Globus pallidus (tissue), 1 donor: ENCODE data around the gene NELFB.
A peak's percentile ranks its signal among the peaks of the same experiment; 100 is the strongest.
"Not testable (repeated sequence)": the region's sequence is repeated elsewhere in the genome, so short reads cannot be mapped to it uniquely, and the experiment has no call there.

Source experiments
- DNase-seq: peaks from one replicate; pipeline ENCODE4 v3.0.0-alpha.2; 2015; ENCODE audit warnings: low spot score

NELFB gene

DNA sequence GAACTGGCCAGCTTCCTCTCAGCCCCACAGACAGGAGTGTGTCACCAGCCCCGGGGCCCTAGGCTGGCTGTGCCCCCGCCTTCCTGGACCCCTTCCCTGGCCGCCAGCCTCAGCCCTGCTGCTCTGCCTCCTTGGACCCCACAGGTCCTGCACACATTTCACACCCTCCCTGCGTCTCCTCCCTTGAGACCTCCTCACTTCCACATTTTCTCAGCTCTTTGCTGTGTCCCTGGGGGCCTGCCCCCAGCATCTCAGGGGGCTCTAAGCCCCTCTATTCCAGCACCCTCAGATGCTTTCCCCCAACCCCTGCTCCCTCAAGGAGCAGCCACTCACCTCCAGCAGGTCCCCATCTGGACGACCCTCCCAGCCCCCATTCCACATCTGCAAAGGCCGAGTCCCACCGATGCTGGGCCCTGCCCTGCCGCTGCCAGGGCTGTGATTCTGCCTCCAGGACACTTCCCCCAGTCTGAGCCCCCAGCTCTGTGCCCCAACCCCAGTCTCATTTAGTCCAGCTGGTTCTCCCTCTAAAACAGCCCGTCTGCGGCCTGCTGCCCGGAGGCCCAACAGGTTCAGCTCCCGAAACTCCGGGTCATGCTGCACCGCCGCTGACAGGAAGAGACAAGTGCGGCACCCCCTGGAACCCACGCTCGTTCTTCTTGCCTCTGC, 20.2 kb upstream of the NELFB start:
- no peak for DNase-seq

DNA sequence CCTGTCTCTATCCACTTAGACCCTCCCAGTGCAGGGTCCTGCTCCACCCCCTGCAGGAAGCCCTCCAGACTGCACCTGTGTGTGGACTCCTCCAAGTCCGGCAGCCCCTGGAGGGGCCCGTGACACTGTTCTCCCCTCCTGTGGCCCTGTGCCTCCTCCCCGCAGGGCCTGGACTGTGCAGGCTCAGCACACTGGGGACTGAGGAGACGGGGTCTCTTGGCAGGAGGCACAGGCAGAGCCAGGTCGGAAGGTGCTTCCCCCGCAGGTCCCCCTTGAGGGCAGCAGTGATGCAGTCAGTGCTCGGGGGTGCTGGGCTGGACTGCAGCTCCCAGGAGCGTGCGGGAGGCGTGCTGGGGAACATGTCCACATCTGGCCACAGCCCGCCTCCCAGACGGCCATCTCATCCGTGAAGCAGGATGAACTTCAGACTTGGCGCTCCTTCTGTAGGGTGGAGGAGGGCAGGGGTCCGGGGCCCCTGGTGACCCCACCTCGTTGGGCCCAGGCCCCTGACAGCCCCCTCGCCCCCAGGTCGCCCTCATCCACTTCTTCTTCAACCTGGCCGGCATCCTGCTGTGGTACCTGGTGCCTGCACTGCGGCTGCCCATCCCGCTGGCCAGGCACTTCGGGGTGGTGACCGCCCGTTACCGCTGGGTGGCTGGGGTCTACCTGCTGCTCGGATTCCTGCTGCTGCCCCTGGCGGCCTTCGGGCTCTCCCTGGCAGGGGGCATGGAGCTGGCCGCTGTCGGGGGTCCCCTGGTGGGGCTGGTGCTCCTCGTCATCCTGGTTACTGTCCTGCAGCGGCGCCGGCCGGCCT, 19.5 kb upstream of the NELFB start:
- DNase-seq: no peak

DNA sequence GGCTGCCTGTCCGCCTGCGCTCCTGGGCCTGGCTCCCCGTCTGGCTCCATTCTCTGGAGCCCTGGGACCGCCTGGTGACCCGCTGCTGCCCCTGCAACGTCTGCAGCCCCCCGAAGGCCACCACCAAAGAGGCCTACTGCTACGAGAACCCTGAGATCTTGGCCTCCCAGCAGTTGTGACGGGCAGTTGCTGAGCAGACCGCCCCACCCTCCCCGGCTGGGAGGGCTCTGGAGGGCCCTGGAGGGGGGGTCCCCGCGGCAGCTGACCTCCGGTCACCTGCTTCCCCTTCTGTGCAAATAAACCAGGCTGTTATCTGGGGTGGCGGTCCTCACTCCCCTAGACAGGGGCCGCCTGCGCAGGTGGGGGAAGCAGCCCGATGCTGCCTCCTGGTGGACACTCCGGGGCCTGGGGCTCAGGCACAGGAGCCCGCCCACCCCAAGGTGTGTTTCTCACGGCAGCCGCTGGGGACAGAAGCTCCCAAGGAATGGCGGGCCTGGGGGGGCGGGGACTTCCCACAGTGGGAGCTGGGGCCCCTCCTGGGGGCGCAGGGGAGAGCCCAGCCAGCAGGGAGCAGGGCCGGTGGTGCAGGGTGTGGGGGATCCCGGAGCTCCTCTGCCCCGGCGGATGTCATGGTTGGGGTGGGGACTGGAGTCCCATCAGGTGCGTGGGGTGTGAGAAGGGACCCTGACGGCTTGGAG, 18.7 kb upstream of the NELFB start:
- DNase-seq: peak; percentile 72

DNA sequence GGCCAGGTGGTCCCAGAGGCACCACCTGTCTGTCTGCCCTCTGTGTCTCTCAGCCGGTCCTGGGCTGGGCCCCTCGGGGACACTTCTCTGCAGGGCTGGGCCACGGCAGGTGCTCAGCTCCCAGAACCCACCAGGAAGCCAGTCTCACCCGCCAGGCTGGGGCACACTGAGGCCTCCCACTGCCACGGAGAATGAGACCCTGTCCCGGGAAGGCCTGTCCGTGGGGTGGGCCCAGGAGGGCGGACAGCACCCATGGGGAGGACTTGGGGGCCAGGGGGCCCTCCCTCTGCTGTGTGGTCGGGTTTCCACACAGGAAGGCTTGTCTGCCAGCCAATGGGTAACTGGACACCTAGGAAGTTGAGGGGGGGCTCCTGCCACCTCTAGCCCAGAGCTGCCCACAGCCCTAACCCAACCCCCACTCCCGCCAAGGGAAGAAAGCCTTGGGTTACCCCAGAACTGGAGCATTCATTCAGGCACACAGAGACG, 18.1 kb upstream of the NELFB start:
- DNase-seq: no peak

DNA sequence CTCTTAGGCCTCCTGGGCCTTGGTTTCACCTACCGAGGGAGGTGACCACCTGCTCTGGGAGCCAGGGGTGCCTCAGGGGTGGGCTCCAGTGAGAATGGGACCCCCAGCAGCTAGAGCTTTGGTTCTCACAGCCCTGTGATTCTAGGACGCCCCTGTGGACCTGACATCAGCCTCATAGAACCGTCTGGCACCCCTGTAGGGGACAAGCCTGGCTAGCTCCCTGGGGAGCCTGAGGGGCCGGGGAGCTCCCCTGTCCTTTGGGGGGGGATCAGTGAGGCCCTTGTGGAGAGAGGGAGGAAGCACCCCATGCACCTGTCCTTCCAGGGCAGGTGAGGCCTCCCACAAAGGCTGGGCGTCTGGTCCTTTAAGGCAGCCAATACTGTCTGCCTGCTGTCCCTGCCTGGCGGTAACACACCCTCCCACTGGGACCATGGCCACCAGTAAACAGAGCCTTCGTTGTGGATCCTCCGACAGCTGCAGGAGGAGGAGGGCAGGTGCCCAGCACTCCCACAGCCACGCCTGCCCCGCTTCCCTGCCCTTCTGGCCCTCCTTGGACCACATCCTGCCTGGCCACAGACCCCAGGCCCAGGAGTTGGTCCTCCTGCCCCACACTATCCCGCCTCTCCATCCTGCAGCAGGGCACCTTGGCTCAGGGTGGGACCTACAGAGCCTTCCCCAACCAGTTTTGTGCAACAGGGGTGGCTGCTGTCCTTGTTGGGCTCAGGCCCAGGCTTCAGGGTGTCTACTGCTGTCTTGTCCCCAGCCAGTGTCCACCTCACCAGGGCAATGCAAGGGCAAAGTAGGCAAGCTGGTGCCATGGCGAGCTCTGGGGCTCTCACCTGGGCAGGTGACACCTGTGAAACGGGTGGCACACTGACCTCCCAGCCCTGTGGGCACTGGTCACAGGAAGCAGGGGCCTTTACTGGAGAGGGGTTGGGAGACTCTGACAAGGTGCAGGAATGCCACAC, 17.1 kb upstream of the NELFB start:
- peak; percentile 92 for DNase-seq

DNA sequence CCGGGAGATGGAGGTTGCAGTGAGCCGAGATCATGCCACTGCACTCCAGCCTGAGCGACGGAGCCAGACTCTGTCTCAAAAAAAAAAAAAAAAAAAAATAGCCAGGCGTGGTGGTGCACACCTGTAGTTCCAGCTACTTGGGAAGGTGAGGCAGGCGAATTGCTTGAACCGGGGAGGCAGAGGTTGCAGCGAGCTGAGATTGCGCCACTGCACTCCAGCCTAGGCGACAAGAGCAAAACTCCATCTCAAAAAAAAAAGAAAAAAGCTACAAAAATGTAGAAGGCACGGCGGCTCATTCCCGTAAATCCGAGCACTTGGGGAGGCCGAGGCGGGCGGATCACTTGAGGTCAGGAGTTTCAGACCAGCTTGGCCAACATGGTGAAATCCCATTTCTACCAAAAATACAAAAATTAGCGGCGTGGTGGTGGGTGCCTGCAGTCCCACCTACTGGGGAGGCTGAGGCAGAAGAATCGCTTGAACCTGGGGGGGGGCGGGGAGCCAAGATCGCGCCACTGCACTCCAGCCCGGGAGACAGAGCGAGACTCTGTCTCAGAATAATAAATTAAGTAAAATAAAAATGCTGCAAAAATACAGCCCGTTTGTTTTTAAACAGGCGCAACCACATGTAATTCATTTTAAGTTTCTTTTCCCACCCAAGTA, 15.5 kb upstream of the NELFB start:
- DNase-seq: not testable (repeated sequence)

DNA sequence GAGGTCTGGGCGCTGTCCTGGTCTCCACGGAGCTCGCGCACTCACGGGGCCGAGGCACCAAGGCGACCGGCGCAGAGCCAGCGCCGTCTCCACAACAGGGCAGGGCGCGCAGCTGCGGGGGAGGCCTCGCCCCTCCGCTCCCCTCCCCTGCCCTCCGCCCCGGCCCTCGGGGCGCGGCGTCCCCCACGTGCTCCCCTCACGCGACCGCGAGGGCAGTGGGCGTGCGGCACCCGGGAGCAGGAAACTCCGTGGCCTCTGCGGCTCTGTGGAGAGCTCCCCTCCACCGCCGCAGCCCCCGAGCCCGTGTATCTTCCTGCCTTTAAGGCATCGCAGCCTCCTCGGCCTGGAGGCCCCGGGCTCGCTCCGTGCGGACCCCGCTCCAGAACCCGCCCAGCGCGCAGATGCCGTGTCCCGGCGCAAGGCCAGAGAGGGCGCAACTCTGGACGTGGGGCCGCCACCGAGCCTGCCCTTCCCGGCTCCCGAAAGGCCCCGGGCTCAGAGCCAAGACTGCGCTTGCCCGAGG, 14.7 kb upstream of the NELFB start:
- peak; percentile 82 for DNase-seq

DNA sequence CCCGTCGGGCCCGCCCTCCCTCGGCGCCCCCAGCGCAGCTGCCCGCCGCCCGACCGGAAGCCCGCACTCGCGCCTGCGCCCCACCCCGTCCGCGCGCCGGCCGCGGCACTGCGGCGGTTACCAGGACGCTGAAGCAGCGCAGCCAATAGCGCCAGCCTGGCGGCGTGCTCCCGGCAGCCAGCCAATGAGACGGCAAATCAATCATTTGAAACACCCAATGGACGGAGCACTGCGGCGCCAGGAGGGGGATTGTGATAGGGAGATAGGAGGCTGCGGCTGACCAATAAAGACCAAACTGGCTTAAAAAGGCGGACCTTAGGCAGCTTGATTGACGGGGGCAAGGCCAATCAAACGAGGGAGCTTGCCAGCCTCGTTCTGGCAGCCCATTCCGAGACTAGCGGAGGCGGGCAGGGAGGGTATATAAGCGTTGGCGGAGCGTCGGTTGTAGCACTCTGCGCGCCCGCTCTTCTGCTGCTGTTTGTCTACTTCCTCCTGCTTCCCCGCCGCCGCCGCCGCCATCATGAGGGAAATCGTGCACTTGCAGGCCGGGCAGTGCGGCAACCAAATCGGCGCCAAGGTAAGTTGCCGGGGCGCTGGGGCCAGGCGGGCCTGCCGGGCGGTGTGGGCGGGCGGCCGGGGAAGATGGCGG, 14.2 kb upstream of the NELFB start, which contains the start of gene TUBB4B:
Gene TUBB4B (plus strand): TSS at position 447 of the 649 bp plus-strand sequence. CDS start 74 bp downstream, at position 521.
- DNase-seq: peak; percentile 100

DNA sequence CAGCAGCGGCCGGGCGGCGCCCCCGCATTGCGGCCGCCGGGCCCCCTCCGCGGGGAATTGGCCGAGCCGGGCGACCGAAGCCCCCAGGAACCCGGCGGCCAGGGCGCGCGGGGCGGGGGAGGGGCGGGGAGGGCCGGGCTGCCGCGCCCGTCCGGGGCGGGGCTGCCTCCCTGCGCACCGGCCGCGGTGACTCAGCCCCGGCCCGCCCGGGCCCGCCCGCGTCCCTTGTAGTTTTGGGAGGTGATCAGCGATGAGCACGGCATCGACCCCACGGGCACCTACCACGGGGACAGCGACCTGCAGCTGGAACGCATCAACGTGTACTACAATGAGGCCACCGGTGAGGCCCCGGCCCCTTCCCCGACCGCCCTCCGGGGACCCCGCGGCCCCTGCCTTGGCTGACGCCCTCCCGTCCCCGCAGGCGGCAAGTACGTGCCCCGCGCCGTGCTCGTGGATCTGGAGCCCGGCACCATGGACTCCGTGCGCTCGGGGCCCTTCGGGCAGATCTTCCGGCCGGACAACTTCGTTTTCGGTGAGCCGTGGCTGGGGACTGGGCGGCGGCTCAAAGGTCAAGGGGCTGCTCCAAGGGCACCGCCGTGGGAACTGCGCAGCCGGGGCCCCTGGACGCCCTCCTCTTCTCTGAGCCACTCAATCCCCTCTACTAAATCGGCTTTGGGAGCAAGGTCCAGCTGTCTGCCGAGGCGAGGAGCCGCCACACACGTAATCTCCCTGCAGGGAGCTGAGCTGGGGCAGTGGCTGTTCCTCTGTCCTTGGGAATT, 13.4 kb upstream of the NELFB start:
- no peak for DNase-seq

DNA sequence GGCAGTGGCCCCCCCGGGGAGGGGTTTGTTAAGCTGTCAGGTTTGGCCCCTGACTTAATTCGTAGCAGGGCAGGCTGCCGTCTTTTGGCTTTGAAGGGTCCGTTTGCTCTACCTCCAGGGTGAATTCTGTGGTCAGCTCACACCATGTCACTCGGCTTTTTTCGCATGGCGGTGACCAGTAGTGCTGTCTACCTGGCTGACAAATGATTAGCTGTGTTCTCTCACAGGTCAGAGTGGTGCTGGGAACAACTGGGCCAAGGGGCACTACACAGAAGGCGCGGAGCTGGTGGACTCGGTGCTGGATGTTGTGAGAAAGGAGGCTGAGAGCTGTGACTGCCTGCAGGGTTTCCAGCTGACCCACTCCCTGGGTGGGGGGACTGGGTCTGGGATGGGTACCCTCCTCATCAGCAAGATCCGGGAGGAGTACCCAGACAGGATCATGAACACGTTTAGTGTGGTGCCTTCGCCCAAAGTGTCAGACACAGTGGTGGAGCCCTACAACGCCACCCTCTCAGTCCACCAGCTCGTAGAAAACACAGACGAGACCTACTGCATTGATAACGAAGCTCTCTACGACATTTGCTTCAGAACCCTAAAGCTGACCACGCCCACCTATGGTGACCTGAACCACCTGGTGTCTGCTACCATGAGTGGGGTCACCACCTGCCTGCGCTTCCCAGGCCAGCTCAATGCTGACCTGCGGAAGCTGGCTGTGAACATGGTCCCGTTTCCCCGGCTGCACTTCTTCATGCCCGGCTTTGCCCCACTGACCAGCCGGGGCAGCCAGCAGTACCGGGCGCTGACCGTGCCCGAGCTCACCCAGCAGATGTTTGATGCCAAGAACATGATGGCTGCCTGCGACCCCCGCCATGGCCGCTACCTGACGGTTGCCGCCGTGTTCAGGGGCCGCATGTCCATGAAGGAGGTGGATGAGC, 12.6 kb upstream of the NELFB start:
- no peak for DNase-seq

DNA sequence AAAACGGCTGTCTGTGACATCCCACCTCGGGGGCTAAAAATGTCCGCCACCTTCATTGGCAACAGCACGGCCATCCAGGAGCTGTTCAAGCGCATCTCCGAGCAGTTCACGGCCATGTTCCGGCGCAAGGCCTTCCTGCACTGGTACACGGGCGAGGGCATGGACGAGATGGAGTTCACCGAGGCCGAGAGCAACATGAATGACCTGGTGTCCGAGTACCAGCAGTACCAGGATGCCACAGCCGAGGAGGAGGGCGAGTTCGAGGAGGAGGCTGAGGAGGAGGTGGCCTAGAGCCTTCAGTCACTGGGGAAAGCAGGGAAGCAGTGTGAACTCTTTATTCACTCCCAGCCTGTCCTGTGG, 11.9 kb upstream of the NELFB start:
- not testable (repeated sequence) for DNase-seq

DNA sequence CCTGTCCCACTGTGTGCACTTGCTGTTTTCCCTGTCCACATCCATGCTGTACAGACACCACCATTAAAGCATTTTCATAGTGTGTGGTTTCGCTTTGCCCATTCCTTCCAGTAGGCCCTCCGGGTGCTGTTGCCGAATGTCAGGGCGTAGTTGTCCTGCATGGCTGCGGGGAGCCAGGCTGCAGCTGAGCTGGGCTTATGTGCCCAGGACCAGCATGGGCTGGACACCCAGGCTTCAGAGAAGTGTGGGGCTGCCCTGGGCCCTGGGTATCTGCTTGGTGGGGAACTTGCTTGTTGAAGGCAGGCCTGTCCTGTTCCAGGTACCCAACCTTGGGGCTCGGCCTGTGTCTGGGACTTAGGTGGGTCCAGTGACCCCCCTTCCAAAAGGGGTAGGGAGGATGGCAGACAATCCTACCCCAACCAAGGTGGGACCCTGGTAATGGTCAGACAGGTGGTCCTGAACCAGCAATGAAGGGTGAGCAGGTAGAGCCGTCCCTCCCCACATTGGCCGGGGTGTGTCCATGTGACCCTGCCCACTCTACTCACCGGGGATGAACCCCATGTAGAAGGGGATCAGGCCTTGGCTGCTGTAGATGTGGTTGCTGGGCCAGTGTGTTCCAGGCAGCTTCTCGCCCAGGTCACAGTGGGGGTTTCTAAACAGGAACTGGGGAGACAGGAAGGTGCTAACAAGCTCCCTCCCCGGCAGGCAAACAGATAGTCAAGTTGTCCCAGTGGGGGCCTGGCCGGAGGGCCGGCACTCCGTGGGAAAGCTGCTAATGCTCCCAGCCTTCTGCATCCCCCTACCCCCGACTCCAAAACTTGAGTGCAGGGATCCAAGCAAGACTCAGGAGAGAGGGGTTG, 11.3 kb upstream of the NELFB start:
- DNase-seq: no peak

DNA sequence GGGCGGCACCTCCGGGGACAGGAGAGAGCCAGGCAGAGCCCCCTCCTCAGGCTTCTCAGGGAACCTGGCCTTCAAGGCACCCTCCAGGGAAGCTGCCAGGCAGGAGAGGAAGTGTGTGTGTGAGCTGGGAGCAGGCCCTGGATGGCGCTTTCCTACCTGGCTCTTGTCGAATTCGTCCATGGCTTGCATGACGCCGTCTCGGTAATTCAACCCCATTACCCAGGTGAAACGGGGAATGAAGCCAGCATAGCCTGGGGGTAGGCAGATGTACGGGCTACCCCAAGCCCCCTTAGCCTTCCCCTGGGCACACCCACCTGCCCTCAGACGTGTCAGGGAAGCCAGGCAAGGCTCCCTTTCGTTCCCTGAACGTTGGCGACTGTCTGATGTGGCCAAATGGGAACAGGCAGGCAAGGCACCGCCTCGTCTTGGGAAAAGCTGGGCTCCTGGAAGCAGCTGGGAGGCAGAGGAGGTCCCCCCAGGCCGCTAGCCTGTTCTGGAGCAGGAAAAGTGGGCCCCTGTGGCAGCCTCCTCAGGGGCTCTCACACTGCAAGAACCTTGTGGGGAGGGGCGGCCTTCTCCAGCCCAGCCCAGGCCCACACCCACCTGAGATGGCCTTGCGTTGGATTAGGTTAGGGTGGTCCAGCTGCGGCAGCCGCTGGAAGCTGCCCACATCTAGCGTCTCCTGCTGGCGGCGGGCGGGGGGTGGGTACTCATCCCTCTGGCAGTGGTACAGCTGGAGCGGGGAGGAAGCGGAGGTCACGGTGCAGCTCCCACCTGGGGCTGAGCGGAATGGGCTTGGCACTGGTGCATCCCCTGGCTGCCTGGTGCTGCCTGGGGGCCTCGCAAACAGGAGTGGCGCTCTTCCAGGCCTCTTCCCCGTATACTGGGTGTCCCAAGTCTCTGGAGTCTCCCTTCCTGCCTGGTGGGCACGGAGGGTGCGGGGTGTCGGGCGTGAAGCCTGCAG, 10.4 kb upstream of the NELFB start:
- DNase-seq: no peak

DNA sequence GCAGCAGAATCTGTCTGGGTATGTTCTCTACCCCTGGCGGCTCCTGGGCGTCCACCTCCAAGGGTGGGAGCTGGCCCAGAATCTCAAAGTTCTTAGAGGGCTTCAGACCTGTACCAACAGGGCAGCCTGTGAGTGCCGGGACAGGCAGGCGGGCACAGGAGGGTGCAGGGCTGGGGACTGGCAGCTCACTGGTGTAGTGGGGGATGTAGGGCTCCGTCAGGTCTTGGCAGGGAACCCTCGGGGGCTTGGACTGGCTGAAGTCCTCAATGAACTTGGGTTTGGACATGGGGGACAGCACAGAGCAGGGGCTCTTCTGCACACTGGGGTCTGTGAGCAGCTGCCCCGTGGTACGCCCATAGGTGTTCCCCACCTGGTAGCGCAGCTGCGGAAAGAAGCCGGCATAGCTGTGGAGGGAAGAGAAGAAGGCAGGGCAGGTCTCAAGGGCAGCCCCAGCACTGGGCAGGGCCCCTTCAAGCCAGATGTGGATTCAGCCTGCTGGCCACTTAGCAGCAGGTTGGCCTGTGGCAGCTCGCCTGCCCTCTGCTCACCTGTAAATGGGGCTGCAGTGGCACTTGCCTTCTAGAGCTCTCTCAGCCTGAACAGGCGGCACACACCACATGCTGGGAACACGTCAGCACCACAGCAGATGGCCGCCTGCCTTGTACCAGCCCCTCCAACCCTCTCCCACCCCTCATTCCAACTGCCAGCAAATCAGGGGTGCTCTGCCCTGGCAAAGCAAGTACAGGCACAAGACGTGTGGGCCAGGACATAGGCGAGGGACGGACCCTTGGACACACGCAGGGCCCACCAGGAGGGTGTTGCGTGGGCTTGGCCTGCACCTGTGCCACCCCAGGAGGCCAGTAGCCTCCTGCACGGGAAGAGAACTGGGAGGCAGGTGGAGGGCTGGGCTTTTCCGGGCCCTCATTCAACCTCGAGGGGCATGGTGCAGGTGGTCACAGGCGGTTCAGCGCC, 9.4 kb upstream of the NELFB start:
- DNase-seq: no peak
